Stimulated activated CD8-positive, alpha-beta memory T cell treated with anti-CD3 and anti-CD28 coated beads, Interleukin-15, amount 100 ng/mL, for 48 hours (primary cell): Measurements from ENCODE around the gene ANGPT4.

ENCODE experiments used
- DNase-seq, 2 donors: peaks; one replicate each; pipeline ENCODE4 v3.0.0-alpha.2; 2020; ENCODE audit warnings: low read depth in 2 of 2

ANGPT4 gene

DNA sequence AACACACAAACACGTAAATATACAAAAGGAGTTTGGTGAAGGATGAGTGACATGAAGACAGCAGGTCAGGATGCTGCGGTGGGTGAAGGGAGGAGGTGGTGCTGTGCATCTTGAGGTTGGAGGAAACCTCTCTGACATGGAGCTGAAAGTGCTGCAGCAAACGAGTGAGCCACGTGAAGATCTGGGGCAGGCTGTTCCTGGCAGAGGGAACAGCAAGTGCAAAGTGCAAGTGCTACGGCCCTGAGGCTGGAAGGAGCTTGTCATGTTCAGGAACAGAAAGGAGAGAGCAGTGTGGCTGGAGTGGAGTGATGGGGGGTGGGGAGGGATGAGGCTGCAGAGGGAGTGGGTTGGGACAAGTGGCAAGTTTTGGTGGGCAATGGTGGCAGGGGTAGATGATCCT lies 24.8 kb upstream of the ANGPT4 start:
- no peak for DNase-seq

DNA sequence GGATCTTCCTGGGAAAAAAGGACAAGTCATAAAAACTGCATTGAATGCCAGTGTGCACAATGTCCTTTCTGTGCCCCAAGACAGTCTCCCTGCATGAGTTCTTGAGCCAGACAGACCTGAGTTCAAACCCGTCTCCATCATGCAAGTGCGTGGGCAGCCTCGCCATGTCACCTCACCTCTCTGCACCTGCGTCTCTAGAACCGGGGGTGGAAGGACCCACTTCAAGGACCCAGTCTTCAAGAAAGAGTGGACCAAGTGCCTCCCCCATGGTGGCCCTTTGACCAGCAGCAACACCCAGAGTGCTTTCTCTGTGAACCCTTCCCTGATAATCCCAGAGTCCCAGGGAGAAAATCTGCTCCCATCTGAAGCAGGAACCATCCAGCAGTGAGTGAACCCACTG lies 23.5 kb upstream of the ANGPT4 start:
- DNase-seq, result no peak

DNA sequence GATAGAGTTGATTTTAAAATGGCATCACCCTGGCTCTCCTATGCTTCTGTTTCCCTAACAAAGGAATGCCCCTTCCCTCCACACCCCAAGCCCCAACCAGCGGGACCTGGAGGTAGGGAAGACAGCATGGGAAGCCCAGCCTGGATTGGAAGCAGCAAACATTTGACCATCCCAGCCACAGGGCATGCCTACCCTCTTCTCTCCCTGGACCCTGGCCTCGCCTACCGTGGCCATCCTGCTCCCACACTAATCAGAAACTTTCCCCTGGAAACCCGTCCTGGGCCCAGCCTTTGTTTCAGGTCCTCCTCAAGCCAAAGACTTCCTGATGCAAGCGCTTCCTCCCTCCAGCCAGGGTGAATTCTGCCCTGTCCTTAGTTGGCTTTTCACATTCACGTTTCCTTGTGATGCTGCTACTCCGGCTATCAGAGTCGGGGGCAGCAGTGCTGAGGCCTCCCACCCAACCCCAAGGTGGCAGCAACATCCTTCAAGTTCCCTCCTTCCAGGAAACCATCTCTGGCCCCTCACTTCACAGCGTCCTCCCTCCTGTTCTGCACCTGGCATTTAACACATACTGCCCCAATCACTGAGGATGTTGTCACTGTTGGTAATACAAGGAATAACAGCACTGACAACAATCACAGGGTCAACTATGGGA lies 18.2 kb upstream of the ANGPT4 start:
- DNase-seq, result no peak

DNA sequence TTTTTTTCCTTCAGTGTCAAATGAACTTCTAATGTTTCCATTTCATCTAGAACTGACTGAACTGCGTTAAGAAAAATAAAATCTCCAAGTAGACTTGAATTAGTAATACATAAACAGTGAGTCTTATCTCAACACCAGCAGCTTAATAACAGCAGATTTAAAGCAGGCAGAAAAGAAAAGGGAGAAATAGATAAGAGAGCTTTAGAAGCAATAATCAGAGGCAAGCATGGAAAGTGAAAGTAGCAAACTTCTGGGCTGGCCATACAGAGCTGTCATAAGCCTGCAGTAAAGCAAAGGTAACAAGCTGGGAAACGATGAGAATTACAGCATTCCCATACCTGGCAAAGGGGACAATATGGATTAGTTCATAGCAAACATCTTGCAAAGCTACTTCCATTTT lies 16.9 kb upstream of the ANGPT4 start:
- DNase-seq, result no peak

DNA sequence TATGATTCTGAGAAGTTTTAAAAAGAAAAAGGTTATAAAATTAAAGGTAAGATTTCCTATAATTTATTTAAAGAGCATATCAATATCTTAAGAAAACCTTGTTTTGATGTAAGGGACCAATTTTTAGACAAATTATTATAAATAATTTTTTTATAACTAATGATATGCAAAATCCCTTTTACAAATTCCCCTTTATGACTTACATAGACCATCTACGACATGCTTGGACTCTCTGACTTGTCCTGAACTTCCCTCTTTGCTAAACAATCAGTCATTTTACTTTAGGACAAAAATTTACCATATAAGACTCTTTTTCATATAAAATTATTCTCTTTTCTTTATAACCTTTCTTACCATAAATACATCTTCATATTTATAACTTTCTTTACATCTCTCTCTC lies 15.3 kb upstream of the ANGPT4 start:
- DNase-seq, result no peak

DNA sequence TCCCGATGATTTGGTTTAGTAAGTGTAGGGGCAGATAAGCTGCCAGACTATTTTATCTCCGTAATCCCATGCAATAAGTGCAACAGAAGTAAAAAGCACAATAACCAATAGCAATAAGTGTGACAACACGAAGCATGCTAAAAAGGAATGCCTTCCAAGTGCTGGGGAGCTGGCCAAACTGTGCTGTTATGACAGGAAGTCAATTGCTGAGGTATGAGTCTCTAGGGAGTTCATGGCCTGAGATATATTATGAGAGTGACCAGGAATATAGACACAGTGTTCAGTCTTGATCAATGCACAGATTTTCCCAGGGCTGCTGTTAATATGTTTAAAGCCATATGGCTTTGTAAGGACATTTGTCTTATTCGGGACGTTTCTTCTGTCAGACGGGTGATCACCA lies 10.5 kb upstream of the ANGPT4 start:
- no peak for DNase-seq

DNA sequence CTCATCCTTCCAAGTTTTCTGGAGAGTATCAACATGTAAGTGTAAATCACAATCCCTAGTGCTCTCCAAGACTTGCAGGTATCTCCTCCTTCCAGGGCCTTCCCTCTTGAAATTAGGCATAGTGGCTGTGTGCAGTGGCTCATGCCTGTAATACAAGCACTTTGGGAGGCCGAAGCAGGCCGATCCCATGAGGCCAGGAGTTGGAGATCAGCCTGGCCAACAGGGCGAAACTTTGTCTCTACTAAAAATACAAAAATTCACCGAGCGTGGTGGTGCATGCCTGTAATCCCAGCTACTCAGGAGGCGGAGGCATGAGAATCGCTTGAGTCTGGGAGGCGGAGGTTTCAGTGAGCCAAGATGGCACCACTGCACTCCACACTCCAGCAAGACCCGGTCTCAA lies 9.4 kb upstream of the ANGPT4 start:
- DNase-seq, result no peak

DNA sequence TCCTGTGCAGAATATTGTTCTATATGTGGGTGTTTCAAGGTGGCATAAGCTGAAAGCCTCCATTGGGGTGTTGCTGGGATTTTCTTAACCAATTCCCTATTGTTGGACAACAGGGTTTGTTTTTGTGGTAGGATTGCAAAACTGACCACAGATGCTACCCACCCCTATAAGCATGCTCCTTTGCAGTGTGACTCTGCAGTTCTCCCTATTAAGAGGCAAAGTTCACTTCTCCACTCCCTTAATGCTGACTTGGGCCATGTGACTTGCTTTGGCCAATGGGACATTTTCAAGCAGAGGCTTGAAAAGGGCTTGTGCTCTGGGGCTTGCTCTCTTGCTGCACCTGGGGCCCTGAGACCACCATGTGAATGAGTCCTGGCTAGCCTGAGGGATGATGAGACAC lies 8.5 kb upstream of the ANGPT4 start:
- DNase-seq, result no peak

DNA sequence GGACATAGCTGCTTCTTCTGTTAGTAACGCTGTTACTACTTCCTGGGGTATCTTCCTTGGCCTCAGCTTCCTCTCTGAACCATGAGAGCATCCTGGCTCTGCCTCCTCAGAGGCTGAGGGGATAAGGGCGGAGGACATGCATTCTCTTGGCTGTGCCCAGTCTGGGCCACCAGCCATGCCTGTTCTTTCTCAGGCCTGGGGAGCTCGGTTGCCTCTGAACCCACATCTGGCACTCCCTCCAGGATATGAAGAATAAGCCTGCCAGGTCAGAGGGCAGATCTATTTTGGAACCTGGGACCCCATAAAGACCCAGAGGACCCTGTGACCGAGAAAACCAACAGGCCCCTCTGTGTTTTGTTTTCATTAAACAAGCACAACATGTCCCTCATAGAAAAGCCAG lies 6.6 kb upstream of the ANGPT4 start:
- DNase-seq, result no peak

DNA sequence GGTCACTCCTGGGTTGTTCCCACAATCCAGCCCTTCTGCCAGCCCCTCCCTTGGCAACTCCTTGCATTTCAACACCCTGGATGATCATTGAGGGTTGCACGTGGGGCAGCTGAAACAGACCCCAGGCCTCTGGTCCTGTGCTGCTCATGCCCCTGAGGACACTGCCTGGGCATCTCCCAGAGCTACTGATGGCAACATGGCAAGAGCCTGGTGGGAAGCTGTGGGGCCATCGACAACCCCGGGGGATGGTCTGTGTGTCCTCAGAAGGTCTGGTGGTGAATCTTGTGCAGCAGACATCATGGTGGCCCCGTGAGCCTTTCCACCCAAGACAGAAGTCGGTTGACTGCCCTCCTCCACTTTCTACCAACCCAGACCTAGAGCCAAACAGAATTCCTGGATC lies 4.9 kb upstream of the ANGPT4 start:
- no peak for DNase-seq

DNA sequence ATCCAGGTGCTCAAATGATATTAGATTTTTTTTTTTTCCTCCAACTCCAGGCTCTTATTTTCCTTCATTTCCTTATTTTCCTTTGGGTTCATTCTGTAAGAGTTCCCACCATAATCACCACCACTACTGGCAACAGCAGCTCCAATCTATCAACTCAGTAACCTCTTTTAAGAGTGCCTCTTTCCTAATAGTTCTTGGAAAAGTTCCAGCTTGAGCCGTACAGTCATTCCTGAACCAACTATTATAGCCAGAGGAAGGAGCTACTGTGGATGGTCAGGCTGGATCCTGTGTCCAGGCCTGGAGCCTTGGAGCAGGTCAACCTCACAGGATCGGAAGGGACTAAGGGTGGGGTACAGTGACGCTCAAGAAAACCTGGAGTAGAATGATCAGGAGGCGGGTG lies 4.2 kb upstream of the ANGPT4 start:
- no peak for DNase-seq

DNA sequence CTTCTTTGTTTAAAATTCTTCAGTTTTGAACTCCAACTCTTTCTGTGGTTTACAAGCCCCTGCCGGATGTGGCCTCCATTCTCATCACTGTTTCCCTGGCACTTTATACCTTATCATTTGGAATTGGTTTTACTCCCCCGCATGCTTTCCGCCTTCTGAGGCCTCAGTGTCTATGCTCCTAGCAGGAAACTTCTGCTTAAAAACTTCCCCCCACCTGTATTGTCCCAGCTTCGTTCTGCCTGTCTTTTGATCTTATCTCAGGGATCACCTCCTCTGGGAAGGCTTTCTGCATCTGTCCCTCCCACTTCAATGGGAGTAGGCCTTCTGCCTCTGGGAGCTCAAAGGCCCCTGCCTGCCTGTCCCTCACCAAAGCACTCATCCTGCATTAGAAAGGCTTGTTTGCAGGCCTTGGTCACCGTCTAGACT lies 3.4 kb upstream of the ANGPT4 start:
- no peak for DNase-seq

DNA sequence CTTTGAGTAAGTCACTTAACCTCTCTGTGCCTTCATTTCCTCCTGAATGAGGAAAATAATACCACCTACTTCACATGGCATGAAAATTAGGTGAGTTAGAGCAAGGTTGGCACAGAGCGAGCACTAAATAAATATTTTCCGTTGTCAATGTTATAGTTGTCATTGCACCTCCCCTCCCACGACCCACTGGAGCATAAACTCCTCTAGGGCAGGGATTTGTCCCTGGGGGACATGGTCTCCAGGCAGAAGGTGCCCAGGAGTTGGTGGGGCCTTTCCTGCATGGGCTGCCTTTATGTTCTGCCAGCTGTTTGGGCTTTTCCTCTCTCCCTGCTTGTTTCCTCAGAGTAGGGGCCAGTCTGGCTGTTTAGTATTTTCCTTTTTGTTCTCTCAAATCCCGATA lies 1.3 kb upstream of the ANGPT4 start:
- DNase-seq, result no peak

DNA sequence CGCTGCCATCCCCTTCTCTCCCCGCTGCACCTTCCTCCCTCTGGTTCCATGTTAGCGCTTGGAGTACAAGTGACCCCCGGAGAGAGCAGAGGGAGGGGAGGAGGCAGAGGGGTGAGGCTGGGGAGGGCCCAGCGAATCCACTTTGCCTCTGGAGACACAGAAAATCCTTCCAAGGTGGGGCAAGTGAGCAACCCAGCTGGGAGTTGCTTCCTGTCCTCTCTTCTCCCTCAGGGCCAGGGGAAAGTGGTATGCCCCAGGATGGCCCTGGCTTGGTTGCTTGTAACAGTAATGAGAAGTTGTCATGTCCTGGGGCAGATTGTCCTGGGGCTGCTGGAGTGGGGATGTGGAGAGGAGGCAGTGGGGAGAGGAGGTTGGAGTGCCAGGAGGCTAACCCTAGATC lies 691 bp upstream of the ANGPT4 start:
- no peak for DNase-seq

DNA sequence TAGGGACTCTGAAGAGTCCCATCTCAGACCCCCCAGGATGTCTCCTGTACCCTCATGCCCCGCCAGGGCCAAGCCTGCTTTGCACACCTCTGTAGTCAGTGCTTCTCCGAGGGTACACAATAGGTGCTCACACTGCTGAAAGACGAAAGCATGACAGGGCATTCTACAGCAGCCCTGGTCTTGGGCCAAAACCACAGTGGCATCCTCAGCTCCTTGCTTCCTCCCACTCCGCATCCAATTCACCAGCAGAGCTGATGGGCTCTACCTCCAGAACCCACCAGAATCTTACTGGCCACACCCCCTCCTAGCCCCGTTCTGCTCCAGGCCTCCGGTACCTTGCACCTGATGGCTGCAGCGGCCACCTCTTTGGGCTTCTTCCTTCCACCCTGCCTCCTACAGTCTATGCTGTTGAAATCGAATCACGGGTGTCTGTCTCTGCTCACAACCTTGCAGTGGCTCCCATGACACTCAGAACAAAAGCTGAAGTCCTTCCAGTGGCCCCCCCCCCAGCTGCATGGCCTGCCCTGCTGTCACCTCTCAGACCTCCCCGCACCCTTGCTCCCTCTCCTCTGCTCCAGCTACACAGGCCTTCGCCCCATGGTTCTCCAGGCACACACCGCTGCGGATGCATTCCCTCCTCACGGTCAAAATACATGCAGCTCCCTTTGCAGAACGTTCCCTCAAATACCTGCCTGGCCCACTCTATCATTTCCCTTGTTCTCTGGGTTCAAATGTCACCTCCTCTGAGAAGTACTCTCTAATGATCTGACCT lies 1.2 kb downstream of the ANGPT4 start:
- DNase-seq, result no peak

DNA sequence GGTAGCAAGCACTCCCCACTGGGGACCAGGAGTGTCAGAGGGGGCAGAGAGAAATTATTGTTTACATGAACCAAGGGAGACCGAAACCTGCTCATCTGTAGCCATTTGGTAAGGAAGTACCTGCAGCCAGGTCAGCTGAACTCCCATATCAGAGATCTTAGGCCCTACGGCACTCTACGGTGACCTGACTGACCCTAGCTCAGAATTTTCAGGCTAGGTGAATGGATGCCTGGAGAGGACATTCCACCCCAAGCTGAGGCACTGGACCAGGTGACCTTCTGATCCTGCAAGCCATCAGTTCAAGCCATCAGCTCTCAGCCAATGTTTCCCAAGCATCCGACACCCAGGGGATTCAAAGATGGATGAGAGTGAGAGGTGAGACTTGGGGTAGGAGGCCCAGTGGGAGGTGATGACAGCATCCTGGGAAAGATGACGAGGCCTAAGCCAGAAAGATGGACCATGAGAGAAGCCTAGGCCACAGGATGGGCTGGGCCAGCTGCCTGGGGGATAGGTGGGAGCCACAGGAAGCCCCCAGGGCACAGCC lies 2.8 kb downstream of the ANGPT4 start:
- no peak for DNase-seq

DNA sequence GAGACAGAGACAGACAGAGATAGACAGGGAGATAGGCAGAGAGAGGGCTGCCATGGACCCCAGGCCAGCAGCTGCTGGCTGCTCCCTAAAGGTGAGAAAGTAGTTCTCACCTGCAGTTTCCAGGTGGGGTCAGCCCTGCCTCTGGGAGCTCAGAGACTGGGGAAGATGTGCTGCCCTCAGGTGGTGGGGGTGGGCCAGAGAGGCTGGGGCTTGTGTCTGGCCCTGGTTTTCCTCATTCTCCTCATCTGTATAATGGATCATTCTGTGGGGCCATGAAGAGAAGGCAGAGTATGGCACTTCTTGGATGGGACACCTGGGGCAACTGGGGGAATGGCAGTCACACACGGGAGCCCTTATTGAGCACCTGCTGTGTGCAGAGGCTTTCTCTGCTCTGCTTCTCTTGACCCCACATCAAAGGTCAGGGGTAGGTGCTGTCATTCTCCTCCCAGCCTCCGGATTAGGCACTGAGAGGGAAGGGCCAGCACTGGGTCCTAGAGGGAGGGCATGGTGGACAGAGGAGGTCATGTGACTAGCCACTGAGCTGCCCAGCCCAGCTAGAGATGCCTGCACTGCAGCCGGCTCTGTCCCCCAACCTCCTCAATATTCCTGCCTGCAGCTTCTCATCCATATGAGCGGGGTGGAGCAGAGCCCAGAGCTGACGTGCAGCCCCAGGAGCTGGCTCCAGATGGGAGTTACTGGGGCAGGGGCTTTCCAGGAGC lies 4.1 kb downstream of the ANGPT4 start:
- no peak for DNase-seq

DNA sequence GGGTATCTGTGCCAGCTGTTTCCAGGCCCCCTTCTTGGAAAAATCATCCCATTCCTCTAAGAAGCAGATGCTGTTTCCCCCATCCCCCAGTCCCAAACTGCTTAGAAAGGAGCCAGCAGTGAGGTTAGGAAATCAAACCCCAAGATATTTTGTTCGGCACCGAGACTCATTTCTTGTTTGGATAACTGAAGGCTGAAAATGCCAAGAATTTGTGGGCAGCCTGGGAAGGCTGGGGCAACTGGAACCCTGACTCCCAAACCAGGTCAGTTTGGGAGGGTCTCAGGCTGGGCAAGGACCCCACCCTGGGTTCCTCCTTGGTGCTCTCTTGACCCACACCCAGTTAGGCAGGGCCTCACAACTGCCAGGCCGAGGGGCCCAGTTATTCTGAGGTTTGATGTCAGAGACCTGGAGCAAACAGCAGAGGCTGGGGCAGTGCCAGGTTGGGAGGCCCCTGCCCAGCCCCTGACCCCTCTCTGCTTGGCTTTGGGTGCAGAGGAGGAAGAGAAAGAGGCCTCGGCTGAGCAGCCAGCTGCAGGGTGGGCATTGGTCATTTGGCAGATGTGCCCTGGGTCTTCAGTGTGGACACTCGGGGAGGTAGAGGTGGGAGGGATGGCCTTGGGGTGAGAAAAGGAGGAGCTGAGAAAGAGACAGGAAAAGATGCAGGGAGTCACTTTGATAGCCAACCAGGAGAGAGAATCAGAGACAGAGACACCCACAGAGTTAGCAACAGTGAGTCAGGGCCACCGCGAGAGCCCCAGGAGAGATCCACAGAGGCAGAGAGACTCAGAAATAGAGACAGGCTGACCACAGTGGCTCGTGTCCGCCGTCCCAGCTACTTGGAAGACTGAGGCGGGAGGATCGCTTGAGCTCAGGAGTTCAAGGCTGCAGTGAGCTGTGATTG lies 5.0 kb downstream of the ANGPT4 start:
- DNase-seq, result no peak

DNA sequence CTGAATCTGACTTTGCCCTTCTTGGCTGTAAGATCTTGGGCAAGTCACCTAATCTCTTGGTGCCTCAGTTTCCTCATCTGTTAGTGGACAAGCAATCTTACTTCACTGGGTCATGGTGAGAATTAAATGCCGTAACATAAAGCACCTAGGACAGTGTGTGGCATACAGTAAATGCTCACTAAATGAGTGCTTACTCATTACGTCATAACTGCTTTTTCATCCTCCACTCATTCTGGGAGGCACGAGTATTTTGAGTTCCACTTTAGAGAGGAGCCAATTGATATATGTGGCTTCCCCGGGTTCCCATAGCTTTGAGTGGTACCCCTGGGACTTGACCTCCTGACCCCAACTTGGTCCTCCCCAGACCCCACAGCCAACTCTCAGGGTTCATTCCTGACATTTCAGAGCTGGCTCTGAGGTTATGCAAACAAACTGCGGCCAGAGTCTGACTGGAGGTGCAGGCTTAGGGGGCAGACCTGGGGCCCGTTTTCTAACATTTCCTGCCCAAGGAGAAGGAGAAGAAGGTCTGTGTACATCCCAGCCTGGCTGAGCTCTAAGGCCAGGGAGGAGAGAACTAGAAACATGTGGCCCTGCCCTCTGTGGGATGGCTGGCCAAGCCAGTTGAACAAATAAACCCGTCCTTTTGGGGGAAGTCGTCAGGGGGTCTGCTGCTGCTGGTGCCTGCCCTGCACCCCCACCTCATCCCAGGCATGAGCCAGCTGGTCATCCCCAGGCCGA lies 5.8 kb downstream of the ANGPT4 start:
- no peak for DNase-seq

DNA sequence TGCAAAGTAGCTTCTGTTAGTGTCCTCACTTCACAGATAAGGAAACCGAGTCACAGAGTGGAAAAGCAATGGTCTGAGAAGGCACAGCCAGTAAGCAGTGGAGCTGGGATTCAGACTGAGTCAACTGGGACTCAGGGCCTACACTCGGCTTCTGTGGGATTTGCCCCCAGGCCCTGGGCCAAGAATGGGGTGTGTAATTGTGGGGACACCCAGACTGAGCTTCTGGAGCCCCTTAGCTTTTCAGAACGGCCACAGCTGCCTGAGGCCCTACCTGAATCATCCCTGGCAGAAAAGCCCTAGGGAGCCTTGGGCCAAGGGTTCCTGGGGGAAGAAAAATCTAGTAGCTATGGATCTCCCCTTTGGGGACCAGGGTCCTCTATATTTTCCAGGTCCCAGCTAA lies 6.5 kb downstream of the ANGPT4 start:
- DNase-seq, result no peak

DNA sequence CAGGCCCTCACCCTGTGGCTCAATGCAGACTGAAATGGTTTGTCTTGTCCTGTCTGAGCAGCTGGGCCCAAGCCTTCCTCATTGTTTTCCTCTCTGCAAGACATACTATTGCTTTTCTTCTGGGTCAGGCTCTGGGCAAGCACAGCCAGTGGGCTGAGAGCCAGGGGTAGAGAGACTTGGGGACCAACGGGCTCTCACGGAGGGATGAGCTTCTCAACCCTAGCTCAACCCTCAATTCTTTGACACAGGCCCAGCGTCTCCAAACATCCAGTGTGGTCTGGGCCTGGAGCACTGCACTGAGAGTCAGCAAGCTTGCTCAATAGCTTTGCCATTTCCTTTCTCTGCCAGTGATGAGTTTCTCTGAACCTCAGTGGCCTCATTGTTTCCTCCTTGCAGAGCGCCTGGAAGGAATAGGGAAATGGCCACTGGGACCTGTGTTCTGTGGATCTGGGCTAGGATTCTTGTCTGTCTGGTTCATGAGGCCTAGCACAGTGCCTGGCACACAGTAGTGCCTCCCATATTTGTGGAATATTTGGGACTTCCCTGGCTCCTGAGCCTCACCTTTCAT lies 9.3 kb downstream of the ANGPT4 start:
- no peak for DNase-seq
